ENCODE results near the gene ENTPD3.
"Not testable (repeated sequence)": the region's sequence is repeated elsewhere in the genome, so short reads cannot be mapped to it uniquely, and the experiment has no call there.

The ENTPD3 gene

GRCh38 chr3:40461161-40461560 lies 74.2 kb downstream of the ENTPD3 start:
- no peak for DNase-seq (ENCODE audit: low read depth in 2 of 2)

GRCh38 chr3:40462838-40463237 lies 75.9 kb downstream of the ENTPD3 start:
- not testable (repeated sequence) for DNase-seq (ENCODE audit: low read depth in 2 of 2)

GRCh38 chr3:40463579-40463978 lies 76.6 kb downstream of the ENTPD3 start:
- DNase-seq (ENCODE audit: low read depth in 2 of 2): no peak

GRCh38 chr3:40464339-40465110 lies 77.5 kb downstream of the ENTPD3 start:
- DNase-seq (ENCODE audit: low read depth in 2 of 2): no peak

- no peak for DNase-seq (ENCODE audit: low read depth in 2 of 2)
Measured at GRCh38 chr3:40465111-40465407, 78.1 kb downstream of the ENTPD3 start.

GRCh38 chr3:40465456-40465855 lies 78.5 kb downstream of the ENTPD3 start:
- DNase-seq (ENCODE audit: low read depth in 2 of 2): no peak

- no peak for DNase-seq (ENCODE audit: low read depth in 2 of 2)
Measured at GRCh38 chr3:40468018-40468417, 81.0 kb downstream of the ENTPD3 start.

- no peak for DNase-seq (ENCODE audit: low read depth in 2 of 2)
Measured at GRCh38 chr3:40470701-40471100, 83.7 kb downstream of the ENTPD3 start.

GRCh38 chr3:40476478-40477470 lies 89.8 kb downstream of the ENTPD3 start, which contains the start of gene ZNF619:
Gene ZNF619, plus strand, starts transcription at chr3:40477122. Its CDS starts 858 bp downstream, at chr3:40477980.
- DNase-seq (ENCODE audit: low read depth in 2 of 2): peak in 1 of 2 donors; percentile 28

GRCh38 chr3:40477666-40478065 lies 90.7 kb downstream of the ENTPD3 start:
- no peak for DNase-seq (ENCODE audit: low read depth in 2 of 2)

Data from stimulated activated CD4-positive, alpha-beta T cell treated with anti-CD3 and anti-CD28 coated beads, Interleukin-15, amount 100 ng/mL, for 48 hours (primary cell).